HEK293 (cell line): ENCODE measurements around the gene LPCAT1.

ENCODE experiments used
- CTCF ChIA-PET: fragments of 350-600 bp; formaldehyde crosslinking; extraction: SDS; loops from one replicate; lab custom pipeline; 2021; ENCODE audit warnings: antibody characterized with exemption; lab: Yijun Ruan, JAX
- POLR2A ChIA-PET: fragments of 300-600 bp; formaldehyde crosslinking; extraction: SDS; loops from one replicate; lab custom pipeline; 2020; ENCODE audit warnings: antibody characterized with exemption, inconsistent platforms; lab: Yijun Ruan, JAX
- H3K27ac ChIP-seq: fragments of 200-500 bp; sonication (Bioruptor generic); 2 replicates; pipeline ENCODE4 v1.5.1; 2014; ENCODE audit warnings: low read depth, low read length, control low read depth, inconsistent platforms; ENCODE audit errors: extremely low read depth
- H3K36me3 ChIP-seq, 2 experiments: fragments of 200-500 bp in 1 of 2; sonication (Bioruptor generic) in 1 of 2; 1 replicate in 1 of 2; 2 replicates in 1 of 2; pipeline ENCODE4 v1.5.1; 2014 to 2017; ENCODE audit warnings: inconsistent platforms in 2 of 2, low read length in 2 of 2; ENCODE audit not compliant: control insufficient read depth in 2 of 2, insufficient read depth in 1 of 2
- H3K4me1 ChIP-seq: fragments of 200-500 bp; sonication (Bioruptor generic); 2 replicates; pipeline ENCODE4 v1.5.1; 2014; ENCODE audit warnings: mild to moderate bottlenecking, low read length, inconsistent platforms; ENCODE audit not compliant: control insufficient read depth, insufficient read depth
- H3K4me3 ChIP-seq: 2 replicates; pipeline ENCODE4 v1.5.1; 2011; ENCODE audit warnings: low read depth, mild to moderate bottlenecking, control low read depth, low read length, moderate library complexity
- H3K9me3 ChIP-seq: fragments of 200-500 bp; sonication (Bioruptor generic); 2 replicates; pipeline ENCODE4 v1.5.1; 2014; ENCODE audit warnings: low read depth, low read length, inconsistent platforms; ENCODE audit not compliant: control insufficient read depth, insufficient read depth
- KLF1 ChIP-seq: fragments of 450-650 bp; formaldehyde crosslinking; IDR thresholded peaks from 2 replicates; pipeline ENCODE4 v1.5.1; 2016; ENCODE audit warnings: missing biosample characterization, missing genetic modification characterization
- YY2 ChIP-seq: fragments of 450-650 bp; formaldehyde crosslinking; IDR thresholded peaks from 2 replicates; pipeline ENCODE4 v1.5.1; 2016; ENCODE audit warnings: missing biosample characterization, missing genetic modification characterization
- ZBTB48 ChIP-seq: fragments of 450-650 bp; formaldehyde crosslinking; IDR thresholded peaks from 2 replicates; pipeline ENCODE4 v1.5.1; 2016; ENCODE audit warnings: missing biosample characterization, missing genetic modification characterization
- ZFP37 ChIP-seq: fragments of 450-650 bp; formaldehyde crosslinking; IDR thresholded peaks from 2 replicates; pipeline ENCODE4 v1.5.1; 2016; ENCODE audit warnings: missing biosample characterization, missing genetic modification characterization
- ZFP69B ChIP-seq: fragments of 450-650 bp; formaldehyde crosslinking; IDR thresholded peaks from 2 replicates; pipeline ENCODE4 v1.5.1; 2016; ENCODE audit warnings: missing biosample characterization, missing genetic modification characterization
- ZNF16 ChIP-seq: fragments of 450-650 bp; formaldehyde crosslinking; IDR thresholded peaks from 2 replicates; pipeline ENCODE4 v1.5.1; 2016; ENCODE audit warnings: low read depth, missing biosample characterization, missing genetic modification characterization
- ZNF211 ChIP-seq: fragments of 450-650 bp; formaldehyde crosslinking; IDR thresholded peaks from 2 replicates; pipeline ENCODE4 v1.5.1; 2016; ENCODE audit warnings: low read depth, missing biosample characterization, missing genetic modification characterization
- ZNF24 ChIP-seq: fragments of 450-650 bp; formaldehyde crosslinking; IDR thresholded peaks from 2 replicates; pipeline ENCODE4 v1.5.1; 2016; ENCODE audit warnings: missing biosample characterization, missing genetic modification characterization
- ZNF292 ChIP-seq: fragments of 450-650 bp; formaldehyde crosslinking; IDR thresholded peaks from 2 replicates; pipeline ENCODE4 v1.5.1; 2016; ENCODE audit warnings: low read depth, missing biosample characterization, missing genetic modification characterization, borderline replicate concordance
- ZNF433 ChIP-seq: fragments of 450-650 bp; formaldehyde crosslinking; IDR thresholded peaks from 2 replicates; pipeline ENCODE4 v1.5.1; 2016; ENCODE audit warnings: missing biosample characterization, missing genetic modification characterization, low read depth
- ZNF514 ChIP-seq: fragments of 450-650 bp; formaldehyde crosslinking; IDR thresholded peaks from 2 replicates; pipeline ENCODE4 v1.5.1; 2016; ENCODE audit warnings: missing biosample characterization, missing genetic modification characterization
- ZNF558 ChIP-seq: fragments of 450-650 bp; formaldehyde crosslinking; IDR thresholded peaks from 2 replicates; pipeline ENCODE4 v1.5.1; 2016; ENCODE audit warnings: missing biosample characterization, missing genetic modification characterization
- ZNF600 ChIP-seq: fragments of 450-650 bp; formaldehyde crosslinking; IDR thresholded peaks from 2 replicates; pipeline ENCODE4 v1.5.1; 2016; ENCODE audit warnings: missing biosample characterization, missing genetic modification characterization
- TF ChIP-seq, protein P1 (sequence below): fragments of 450-650 bp; formaldehyde crosslinking; IDR thresholded peaks from 2 replicates; pipeline ENCODE4 v1.5.1; 2017; ENCODE audit warnings: missing biosample characterization, missing genetic modification characterization
- TF ChIP-seq, protein P2 (sequence below): fragments of 450-650 bp; formaldehyde crosslinking; IDR thresholded peaks from 2 replicates; pipeline ENCODE4 v1.5.1; 2016; ENCODE audit warnings: missing biosample characterization, missing genetic modification characterization
- TF ChIP-seq, protein P3 (sequence below): fragments of 450-650 bp; formaldehyde crosslinking; IDR thresholded peaks from 2 replicates; pipeline ENCODE4 v1.5.1; 2016; ENCODE audit warnings: missing biosample characterization, missing genetic modification characterization
- TF ChIP-seq, protein P4 (sequence below): fragments of 450-650 bp; formaldehyde crosslinking; IDR thresholded peaks from 2 replicates; pipeline ENCODE4 v1.5.1; 2016; ENCODE audit warnings: missing biosample characterization, missing genetic modification characterization

The LPCAT1 gene

DNA sequence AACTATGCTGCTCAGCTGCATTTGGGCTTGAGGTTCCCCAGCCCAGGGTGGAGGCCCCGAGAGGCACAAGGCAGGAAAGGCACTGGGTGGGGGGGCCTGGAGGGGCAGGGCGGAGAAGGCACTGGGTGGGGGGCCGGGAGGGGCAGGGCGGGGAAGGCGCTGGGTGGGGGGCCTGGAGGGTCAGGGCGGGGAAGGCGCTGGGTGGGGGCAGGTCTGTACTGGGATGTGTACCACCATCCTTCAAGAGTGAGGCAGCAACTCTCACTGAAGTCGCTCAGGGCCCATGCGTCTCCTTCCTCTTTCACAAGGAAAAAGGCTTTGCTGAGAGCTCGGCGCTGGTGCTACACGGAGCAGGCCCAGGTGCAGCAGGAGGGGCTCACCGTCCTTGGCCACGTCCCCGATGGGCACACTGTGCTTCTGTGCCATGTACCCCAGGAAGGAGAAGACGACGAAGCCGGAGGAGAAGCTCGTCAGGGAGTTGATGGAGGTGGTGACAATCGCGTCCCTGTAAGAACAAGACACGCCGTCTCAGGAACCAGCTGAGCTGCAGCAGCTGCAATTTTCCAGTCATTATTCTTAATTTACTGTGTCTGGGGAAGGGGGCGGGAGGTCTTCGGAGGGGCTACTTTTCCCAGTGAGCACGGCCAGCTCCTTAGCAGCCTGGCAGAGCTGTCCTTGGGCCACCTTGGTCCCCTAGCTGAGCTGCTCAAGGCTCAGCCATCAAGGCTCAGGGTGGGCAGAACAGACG, 109.3 kb downstream of the LPCAT1 start:
- Histone ChIP-seq H3K36me3 (no peaks in the 10 kb centered on the region), H3K27ac (no peak overlapping the region), H3K4me3 (no peak overlapping the region), H3K4me1 (no peaks in the 10 kb centered on the region), H3K9me3 (no peaks in the 10 kb centered on the region)
- POLR2A ChIA-PET, result no interaction called here
- CTCF ChIA-PET, result interaction anchor here (1.1 kb wide), 2 partner anchors 34 to 230 kb away, joined by 3 to 12 read pairs; no protein-coding TSS in a partner anchor
- TF ChIP-seq, protein P1, sequence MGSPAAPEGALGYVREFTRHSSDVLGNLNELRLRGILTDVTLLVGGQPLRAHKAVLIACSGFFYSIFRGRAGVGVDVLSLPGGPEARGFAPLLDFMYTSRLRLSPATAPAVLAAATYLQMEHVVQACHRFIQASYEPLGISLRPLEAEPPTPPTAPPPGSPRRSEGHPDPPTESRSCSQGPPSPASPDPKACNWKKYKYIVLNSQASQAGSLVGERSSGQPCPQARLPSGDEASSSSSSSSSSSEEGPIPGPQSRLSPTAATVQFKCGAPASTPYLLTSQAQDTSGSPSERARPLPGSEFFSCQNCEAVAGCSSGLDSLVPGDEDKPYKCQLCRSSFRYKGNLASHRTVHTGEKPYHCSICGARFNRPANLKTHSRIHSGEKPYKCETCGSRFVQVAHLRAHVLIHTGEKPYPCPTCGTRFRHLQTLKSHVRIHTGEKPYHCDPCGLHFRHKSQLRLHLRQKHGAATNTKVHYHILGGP (tag by site-specific recombination), result no peak
- TF ChIP-seq ZBTB48 (tag by site-specific recombination) (no peak), ZNF292 (no peak), ZNF16 (tag by site-specific recombination) (no peak), KLF1 (tag by site-specific recombination) (0 out of 2 replicates have a peak, but pooled peaks have one; percentile 30)
- TF ChIP-seq, protein P2, sequence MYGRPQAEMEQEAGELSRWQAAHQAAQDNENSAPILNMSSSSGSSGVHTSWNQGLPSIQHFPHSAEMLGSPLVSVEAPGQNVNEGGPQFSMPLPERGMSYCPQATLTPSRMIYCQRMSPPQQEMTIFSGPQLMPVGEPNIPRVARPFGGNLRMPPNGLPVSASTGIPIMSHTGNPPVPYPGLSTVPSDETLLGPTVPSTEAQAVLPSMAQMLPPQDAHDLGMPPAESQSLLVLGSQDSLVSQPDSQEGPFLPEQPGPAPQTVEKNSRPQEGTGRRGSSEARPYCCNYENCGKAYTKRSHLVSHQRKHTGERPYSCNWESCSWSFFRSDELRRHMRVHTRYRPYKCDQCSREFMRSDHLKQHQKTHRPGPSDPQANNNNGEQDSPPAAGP (tag by site-specific recombination), result 0 out of 2 replicates have a peak, but pooled peaks have one; percentile 7

GRCh38 chr5:1413611-1414241, 110.0 kb downstream of the LPCAT1 start:
- H3K9me3 ChIP-seq, result no peaks in the 10 kb centered on the region
- CTCF ChIA-PET, result interaction anchor here (1.1 kb wide), 2 partner anchors 34 to 231 kb away, joined by 3 to 12 read pairs; no protein-coding TSS in a partner anchor
- H3K4me3 ChIP-seq, result no peak overlapping the region
- peaks cover 4% of the 10 kb centered on the region; the same call in 1 of the 2 replicates for H3K4me1 ChIP-seq
- POLR2A ChIA-PET, result no interaction called here
- TF ChIP-seq ZNF514 (tag by site-specific recombination) (no peak), ZNF433 (tag by site-specific recombination) (no peak), ZNF558 (tag by site-specific recombination) (no peak), ZNF211 (no peak)
- TF ChIP-seq, protein P3, sequence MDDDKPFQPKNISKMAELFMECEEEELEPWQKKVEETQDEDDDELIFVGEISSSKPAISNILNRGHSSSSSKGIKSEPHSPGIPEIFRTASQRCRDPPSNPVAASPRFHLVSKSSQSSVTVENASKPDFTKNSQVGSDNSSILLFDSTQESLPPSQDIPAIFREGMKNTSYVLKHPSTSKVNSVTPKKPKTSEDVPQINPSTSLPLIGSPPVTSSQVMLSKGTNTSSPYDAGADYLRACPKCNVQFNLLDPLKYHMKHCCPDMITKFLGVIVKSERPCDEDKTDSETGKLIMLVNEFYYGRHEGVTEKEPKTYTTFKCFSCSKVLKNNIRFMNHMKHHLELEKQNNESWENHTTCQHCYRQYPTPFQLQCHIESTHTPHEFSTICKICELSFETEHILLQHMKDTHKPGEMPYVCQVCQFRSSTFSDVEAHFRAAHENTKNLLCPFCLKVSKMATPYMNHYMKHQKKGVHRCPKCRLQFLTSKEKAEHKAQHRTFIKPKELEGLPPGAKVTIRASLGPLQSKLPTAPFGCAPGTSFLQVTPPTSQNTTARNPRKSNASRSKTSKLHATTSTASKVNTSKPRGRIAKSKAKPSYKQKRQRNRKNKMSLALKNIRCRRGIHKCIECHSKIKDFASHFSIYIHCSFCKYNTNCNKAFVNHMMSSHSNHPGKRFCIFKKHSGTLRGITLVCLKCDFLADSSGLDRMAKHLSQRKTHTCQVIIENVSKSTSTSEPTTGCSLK (tag by site-specific recombination), result no peak
- TF ChIP-seq, protein P2 (tag by site-specific recombination), result peak; percentile 56
- H3K36me3 ChIP-seq, result no peaks in the 10 kb centered on the region
- no peak overlapping the region for H3K27ac ChIP-seq

- CTCF ChIA-PET, result interaction anchor here (0.7 to 1.1 kb wide), 2 partner anchors 232 to 332 kb away, joined by 3 read pairs; no protein-coding TSS in a partner anchor
- POLR2A ChIA-PET, result no interaction called here
- no peak overlapping the region for H3K4me3 ChIP-seq
- no peaks in the 10 kb centered on the region for H3K9me3 ChIP-seq
- H3K27ac ChIP-seq, result no peak overlapping the region
- no peaks in the 10 kb centered on the region for H3K36me3 ChIP-seq
- H3K4me1 ChIP-seq, result peaks cover 6% of the 10 kb centered on the region; the same call in 1 of the 2 replicates
- TF ChIP-seq, protein P3 (tag by site-specific recombination), result no peak
- TF ChIP-seq ZFP69B (tag by site-specific recombination) (no peak), ZNF24 (no peak), ZNF600 (tag by site-specific recombination) (no peak), ZNF211 (no peak), YY2 (tag by site-specific recombination) (no peak), ZFP37 (tag by site-specific recombination) (no peak)
- TF ChIP-seq, protein P4, sequence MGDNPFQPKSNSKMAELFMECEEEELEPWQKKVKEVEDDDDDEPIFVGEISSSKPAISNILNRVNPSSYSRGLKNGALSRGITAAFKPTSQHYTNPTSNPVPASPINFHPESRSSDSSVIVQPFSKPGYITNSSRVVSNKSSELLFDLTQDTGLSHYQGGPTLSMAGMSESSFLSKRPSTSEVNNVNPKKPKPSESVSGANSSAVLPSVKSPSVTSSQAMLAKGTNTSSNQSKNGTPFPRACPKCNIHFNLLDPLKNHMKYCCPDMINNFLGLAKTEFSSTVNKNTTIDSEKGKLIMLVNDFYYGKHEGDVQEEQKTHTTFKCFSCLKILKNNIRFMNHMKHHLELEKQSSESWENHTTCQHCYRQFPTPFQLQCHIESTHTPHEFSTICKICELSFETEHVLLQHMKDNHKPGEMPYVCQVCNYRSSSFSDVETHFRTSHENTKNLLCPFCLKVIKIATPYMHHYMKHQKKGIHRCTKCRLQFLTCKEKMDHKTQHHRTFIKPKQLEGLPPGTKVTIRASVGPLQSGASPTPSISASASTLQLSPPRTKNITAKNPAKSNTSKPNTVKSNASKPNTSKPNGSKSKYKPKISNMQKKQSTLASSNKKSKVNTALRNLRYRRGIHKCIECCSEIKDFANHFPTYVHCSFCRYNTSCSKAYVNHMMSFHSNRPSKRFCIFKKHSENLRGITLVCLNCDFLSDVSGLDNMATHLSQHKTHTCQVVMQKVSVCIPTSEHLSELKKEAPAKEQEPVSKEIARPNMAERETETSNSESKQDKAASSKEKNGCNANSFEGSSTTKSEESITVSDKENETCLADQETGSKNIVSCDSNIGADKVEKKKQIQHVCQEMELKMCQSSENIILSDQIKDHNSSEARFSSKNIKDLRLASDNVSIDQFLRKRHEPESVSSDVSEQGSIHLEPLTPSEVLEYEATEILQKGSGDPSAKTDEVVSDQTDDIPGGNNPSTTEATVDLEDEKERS, result no peak
Measured at GRCh38 chr5:1413211-1413610, 110.5 kb downstream of the LPCAT1 start.
